Ascending aorta (tissue), 2 donors: ENCODE measurements around the gene C20orf96. TPM values are rescaled to one million over a fixed set of nuclear protein-coding genes. Genes with fewer than 3 reads are reported as not detected.

Experiments
- DNase-seq, 2 donors: peaks; one replicate each; pipeline ENCODE4 v3.0.0-alpha.2; 2019; ENCODE audit warnings: low spot score in 2 of 2
- H3K27ac ChIP-seq, 2 donors: fragments of 200-600 bp; sonication (generic); one replicate each; pipeline ENCODE4 v1.5.1; 2016 to 2017; ENCODE audit warnings: mild to moderate bottlenecking in 1 of 2
- H3K27me3 ChIP-seq: fragments of 200-600 bp; sonication (generic); one replicate; pipeline ENCODE4 v1.5.1; 2017
- H3K36me3 ChIP-seq, 2 donors: fragments of 200-600 bp; sonication (generic); one replicate each; pipeline ENCODE4 v1.5.1; 2016
- H3K4me1 ChIP-seq, 2 donors: fragments of 200-600 bp; sonication (generic); one replicate each; pipeline ENCODE4 v1.5.1; 2016 to 2017; ENCODE audit warnings: mild to moderate bottlenecking in 1 of 2
- H3K4me3 ChIP-seq, 2 donors: fragments of 200-600 bp; sonication (generic); one replicate each; pipeline ENCODE4 v1.5.1; 2016 to 2017; ENCODE audit warnings: mild to moderate bottlenecking in 1 of 2
- H3K9me3 ChIP-seq, 2 donors: fragments of 200-600 bp; sonication (generic); one replicate each; pipeline ENCODE4 v1.5.1; 2016
- CTCF ChIP-seq, 3 experiments: fragments of 200-600 bp in 2 of 3; fragments of 450-650 bp in 1 of 3; sonication (generic) in 2 of 3; IDR thresholded peaks; one replicate each; pipeline ENCODE4 v1.5.1; 2016 to 2019; ENCODE audit warnings: antibody characterized with exemption in 3 of 3, mild to moderate bottlenecking in 1 of 3, moderate library complexity in 1 of 3
- intact Hi-C: fragments of 100-400 bp; cut with DNase I; formaldehyde crosslinking; loops from one replicate; pipeline ENCODE4 v1.15.1; 2023
- total RNA-seq: library from RNA; depleted of rRNA; stranded (reverse); fragments of >200 nt; gene quantifications from one replicate; pipeline ENCODE4 v1.1.0, GENCODE V29; 2016

Gene C20orf96
- total RNA-seq, 1 donor from 2014 or later, result 0.32 TPM

DNA sequence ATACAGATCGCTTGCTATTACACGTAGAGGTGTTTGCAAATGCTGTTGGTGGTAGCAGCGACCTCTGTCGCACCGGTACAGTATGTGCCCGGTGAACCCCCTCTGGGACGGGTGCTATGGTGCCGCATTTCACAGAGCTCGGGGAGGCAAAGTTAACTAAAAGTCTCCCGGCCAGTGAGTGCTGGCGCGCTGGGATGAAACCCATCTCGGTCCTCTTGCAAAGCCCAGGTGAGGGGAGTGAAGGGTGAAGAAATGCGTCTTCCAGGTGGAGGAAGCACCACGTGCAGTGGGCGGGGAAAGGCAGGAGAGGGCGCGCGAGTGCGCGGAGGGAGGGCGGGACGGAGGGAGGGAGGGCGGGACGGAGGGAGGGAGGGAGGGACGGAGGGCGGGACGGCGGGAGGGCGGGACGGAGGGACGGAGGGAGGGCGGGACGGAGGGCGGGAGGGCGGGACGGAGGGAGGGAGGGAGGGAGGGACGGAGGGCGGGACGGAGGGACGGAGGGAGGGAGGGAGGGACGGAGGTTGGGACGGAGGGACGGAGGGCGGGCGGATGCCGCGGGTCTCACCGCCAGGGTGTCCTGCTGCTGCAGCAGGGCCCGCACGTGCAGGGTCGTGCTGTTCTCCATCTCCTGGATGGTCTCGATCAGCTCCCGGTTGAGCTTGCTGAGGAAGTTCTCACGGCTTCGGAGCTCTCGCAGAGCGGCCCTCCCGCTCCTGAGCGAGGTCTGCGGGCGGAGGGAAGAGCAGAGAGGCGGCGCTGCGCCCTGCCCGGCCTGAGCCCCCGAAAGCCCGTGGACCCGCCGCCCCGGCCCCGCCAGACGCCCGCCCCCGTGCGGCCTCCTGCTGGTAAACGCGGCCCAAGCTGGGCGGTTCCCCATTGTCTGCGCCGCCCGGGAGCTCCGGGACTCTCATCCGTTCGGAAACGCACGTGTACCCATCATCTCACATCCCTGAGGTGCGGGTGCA is 11.7 kb downstream of the C20orf96 start:
- peak in 1 of 2 donors; percentile 57 for DNase-seq
- intact Hi-C loops, result no loop called here
- Histone ChIP-seq H3K4me3 (peak overlapping the region in 1 of 2 donors; percentile 30), H3K27ac (no peak overlapping the region), H3K4me1 (no peaks in the 10 kb centered on the region), H3K27me3 (no peaks in the 10 kb centered on the region), H3K36me3 (peaks cover 17 to 26% of the 10 kb centered on the region in 2 donors), H3K9me3 (no peaks in the 10 kb centered on the region)
- TF ChIP-seq CTCF (IDR thresholded peaks at IDR 0.05), result no peak

- intact Hi-C loops, result no loop called here
- Histone ChIP-seq H3K4me3 (no peak overlapping the region), H3K9me3 (no peaks in the 10 kb centered on the region), H3K27ac (no peak overlapping the region), H3K27me3 (no peaks in the 10 kb centered on the region), H3K4me1 (no peaks in the 10 kb centered on the region), H3K36me3 (peaks cover 17 to 26% of the 10 kb centered on the region in 2 donors)
- no peak for TF ChIP-seq CTCF (IDR thresholded peaks at IDR 0.05)
- DNase-seq, result peak in 1 of 2 donors; percentile 21
Measured at GRCh38 chr20:278181-278580, 12.4 kb downstream of the C20orf96 start.

- peak in 1 of 2 donors; percentile 47 for DNase-seq
- Histone ChIP-seq H3K27ac (no peak overlapping the region), H3K9me3 (no peaks in the 10 kb centered on the region), H3K4me1 (no peaks in the 10 kb centered on the region), H3K4me3 (no peak overlapping the region), H3K36me3 (peaks cover 17 to 26% of the 10 kb centered on the region in 2 donors), H3K27me3 (no peaks in the 10 kb centered on the region)
- no peak for TF ChIP-seq CTCF (IDR thresholded peaks at IDR 0.05)
- intact Hi-C loops, result no loop called here
Measured at GRCh38 chr20:277496-277781, 13.1 kb downstream of the C20orf96 start.

DNA sequence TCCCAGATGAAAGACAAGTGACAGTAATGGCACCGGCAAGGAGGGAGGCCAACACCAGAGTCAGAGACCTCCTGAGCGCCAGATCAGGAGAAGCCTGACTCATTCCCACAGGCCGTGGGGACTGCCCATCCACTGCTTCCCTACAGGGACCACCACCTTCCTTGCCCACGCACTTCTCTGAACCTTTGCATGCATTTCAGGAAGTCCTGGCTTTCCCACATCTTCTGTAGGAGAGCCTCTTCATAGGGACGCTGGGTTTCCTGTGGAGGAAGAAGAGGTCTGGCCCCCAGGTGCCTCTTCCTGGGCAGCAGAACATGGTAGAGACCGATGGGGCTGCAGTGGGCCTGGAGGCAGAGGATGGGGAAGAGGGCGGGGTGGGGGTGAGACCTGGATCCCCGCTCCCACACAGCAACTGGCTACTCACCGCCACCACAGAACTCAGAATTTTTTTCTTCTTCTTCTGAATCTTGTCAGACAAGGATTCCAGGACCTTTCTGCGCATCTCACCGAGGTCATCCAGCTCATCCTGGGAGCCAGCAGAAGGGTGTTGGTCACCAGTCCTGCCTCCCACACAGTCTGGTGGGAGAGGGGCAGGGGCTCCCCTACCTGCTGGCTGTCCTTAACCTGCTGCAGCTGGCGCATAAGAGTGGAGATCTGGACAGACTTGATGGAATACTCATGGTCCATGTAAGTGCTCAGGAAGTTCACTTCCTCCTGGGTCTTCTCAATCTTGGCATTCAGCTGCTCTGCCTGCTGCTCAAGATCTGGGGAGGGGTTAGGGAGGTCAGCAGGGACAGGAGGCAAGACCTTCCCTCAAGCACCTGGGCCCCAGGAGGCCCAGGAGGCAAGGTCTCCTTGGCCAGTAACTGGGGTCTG is 13.7 kb downstream of the C20orf96 start:
- TF ChIP-seq CTCF (IDR thresholded peaks at IDR 0.05), result no peak
- peaks cover 17 to 26% of the 10 kb centered on the region in 2 donors for H3K36me3 ChIP-seq
- H3K9me3 ChIP-seq, result no peaks in the 10 kb centered on the region
- no peak overlapping the region for H3K4me3 ChIP-seq
- H3K27me3 ChIP-seq, result no peaks in the 10 kb centered on the region
- no peak overlapping the region for H3K27ac ChIP-seq
- no peaks in the 10 kb centered on the region for H3K4me1 ChIP-seq
- intact Hi-C loops, result no loop called here
- DNase-seq, result peak in 1 of 2 donors; percentile 43

DNA sequence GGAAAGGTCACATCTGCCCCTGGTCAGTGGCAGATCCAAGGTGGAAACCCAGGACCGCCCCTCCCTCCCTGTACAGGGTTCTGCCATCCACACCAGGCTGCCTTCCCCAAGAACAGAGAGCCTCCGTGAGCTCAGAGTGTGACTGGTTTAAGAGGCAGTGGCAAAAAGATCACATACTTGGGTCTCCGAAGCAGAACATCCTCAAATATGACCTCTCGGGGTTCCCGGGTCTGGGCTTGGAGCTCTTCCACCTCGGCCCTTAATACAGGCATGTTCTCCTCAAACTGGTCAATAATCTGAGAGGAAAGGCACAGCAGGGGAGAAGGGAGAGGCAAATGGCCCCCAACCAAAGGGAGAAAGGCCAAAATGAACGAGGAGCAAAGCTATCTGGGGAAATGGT is 14.8 kb downstream of the C20orf96 start:
- H3K9me3 ChIP-seq, result no peaks in the 10 kb centered on the region
- no peak for TF ChIP-seq CTCF (IDR thresholded peaks at IDR 0.05)
- no peaks in the 10 kb centered on the region for H3K4me1 ChIP-seq
- no peak overlapping the region for H3K4me3 ChIP-seq
- no peak for DNase-seq
- H3K27me3 ChIP-seq, result no peaks in the 10 kb centered on the region
- H3K27ac ChIP-seq, result no peak overlapping the region
- intact Hi-C loops, result no loop called here
- H3K36me3 ChIP-seq, result peaks cover 17 to 26% of the 10 kb centered on the region in 2 donors
